Testis (tissue), 2 donors: ENCODE data around the gene MAPK6.

Experiments
- POLR2A ChIP-seq: fragments of 450-650 bp; IDR thresholded peaks from one replicate; pipeline ENCODE4 v1.6.1; 2017; ENCODE audit warnings: antibody characterized with exemption, mild to moderate bottlenecking, moderate library complexity
- TF ChIP-seq, protein P1 (sequence below), 3 experiments: fragments of 450-650 bp in 2 of 3; fragments of 200-600 bp in 1 of 3; sonication (generic) in 1 of 3; IDR thresholded peaks; one replicate each; pipeline ENCODE4 v1.5.1; 2016 to 2019; ENCODE audit warnings: antibody characterized with exemption in 3 of 3, mild to moderate bottlenecking in 2 of 3, moderate library complexity in 1 of 3

- TF ChIP-seq, protein P1, sequence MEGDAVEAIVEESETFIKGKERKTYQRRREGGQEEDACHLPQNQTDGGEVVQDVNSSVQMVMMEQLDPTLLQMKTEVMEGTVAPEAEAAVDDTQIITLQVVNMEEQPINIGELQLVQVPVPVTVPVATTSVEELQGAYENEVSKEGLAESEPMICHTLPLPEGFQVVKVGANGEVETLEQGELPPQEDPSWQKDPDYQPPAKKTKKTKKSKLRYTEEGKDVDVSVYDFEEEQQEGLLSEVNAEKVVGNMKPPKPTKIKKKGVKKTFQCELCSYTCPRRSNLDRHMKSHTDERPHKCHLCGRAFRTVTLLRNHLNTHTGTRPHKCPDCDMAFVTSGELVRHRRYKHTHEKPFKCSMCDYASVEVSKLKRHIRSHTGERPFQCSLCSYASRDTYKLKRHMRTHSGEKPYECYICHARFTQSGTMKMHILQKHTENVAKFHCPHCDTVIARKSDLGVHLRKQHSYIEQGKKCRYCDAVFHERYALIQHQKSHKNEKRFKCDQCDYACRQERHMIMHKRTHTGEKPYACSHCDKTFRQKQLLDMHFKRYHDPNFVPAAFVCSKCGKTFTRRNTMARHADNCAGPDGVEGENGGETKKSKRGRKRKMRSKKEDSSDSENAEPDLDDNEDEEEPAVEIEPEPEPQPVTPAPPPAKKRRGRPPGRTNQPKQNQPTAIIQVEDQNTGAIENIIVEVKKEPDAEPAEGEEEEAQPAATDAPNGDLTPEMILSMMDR (IDR thresholded peaks at IDR 0.05): no peak
- TF ChIP-seq POLR2A: no peak
Measured at GRCh38 chr15:52114261-52115055, 95.4 kb downstream of the MAPK6 start.
